GM19468 (cell line): ENCODE data around the gene TEFM.
"Not testable (repeated sequence)": the region's sequence is repeated elsewhere in the genome, so short reads cannot be mapped to it uniquely, and the experiment has no call there.

Experiments
- ATAC-seq: cut with Tn5 transposase; IDR thresholded peaks from one replicate; pipeline ENCODE4 v1.9.1; 2021; ENCODE audit warnings: mild to moderate bottlenecking, moderate library complexity, moderate number of reproducible peaks; ENCODE audit not compliant: unreplicated experiment; ENCODE audit errors: extremely low read depth

Gene TEFM

GRCh38 chr17:30921544-30922196, 15.6 kb upstream of the TEFM start, which contains the start of gene ADAP2:
Gene ADAP2, plus strand, starts transcription at chr17:30921945. Its CDS starts 70 bp downstream, at chr17:30922015.
- no peak for ATAC-seq

- no peak for ATAC-seq
These were observed 14.9 kb upstream of the TEFM start for GRCh38 chr17:30920683-30921543.

- no peak for ATAC-seq
These were observed 14.2 kb upstream of the TEFM start for GRCh38 chr17:30920282-30920681.

- ATAC-seq, result no peak
These were observed 11.0 kb upstream of the TEFM start for GRCh38 chr17:30917050-30917449.

GRCh38 chr17:30915833-30916611, 10.0 kb upstream of the TEFM start:
- ATAC-seq, result no peak

- no peak for ATAC-seq
These were observed 7.9 kb upstream of the TEFM start for GRCh38 chr17:30913955-30914354.

- ATAC-seq, result not testable (repeated sequence)
These were observed 4.1 kb upstream of the TEFM start for GRCh38 chr17:30910151-30910550.

- no peak for ATAC-seq
These were observed 2.8 kb upstream of the TEFM start for GRCh38 chr17:30908717-30909420.

GRCh38 chr17:30905742-30906100, 317 bp downstream of the TEFM start:
- no peak for ATAC-seq

- ATAC-seq, result no peak
These were observed 8.7 kb downstream of the TEFM start for GRCh38 chr17:30897311-30897710.

GRCh38 chr17:30894236-30894635, 11.8 kb downstream of the TEFM start:
- no peak for ATAC-seq

GRCh38 chr17:30886187-30886586, 19.9 kb downstream of the TEFM start:
- ATAC-seq, result no peak

- ATAC-seq, result no peak
These were observed 37.0 kb downstream of the TEFM start for GRCh38 chr17:30869005-30869404.

- no peak for ATAC-seq
These were observed 41.4 kb downstream of the TEFM start for GRCh38 chr17:30864636-30865035.

GRCh38 chr17:30858556-30859250, 47.3 kb downstream of the TEFM start:
- no peak for ATAC-seq

GRCh38 chr17:30854146-30854545, 51.9 kb downstream of the TEFM start:
- ATAC-seq, result no peak
